RPMI8226 (cell line): ENCODE data around the gene CMTM1.

ENCODE experiments used
- DNase-seq: peaks from one replicate; pipeline ENCODE4 v3.0.0-alpha.2; 2015

The CMTM1 gene

GRCh38 chr16:66566051-66566901 is at the start of gene CMTM1:
TSS of gene CMTM1 (plus strand) at chr16:66566439. CDS start at chr16:66566514, 75 bp downstream.
- no peak for DNase-seq

- no peak for DNase-seq
These were observed 49.8 kb upstream of the CMTM1 start for GRCh38 chr16:66516509-66516807.

- DNase-seq = peak; percentile 99
These were observed 49.2 kb upstream of the CMTM1 start for GRCh38 chr16:66516808-66517585.

GRCh38 chr16:66517586-66518263 is 48.5 kb upstream of the CMTM1 start:
- DNase-seq = peak; percentile 12

- DNase-seq = no peak
These were observed 46.5 kb upstream of the CMTM1 start for GRCh38 chr16:66519482-66520373.

GRCh38 chr16:66520406-66521170 is 45.7 kb upstream of the CMTM1 start:
- peak; percentile 72 for DNase-seq

- DNase-seq = no peak
These were observed 45.0 kb upstream of the CMTM1 start for GRCh38 chr16:66521252-66521713.

GRCh38 chr16:66521951-66522771 is 44.1 kb upstream of the CMTM1 start:
- peak; percentile 95 for DNase-seq

- DNase-seq = no peak
These were observed 43.2 kb upstream of the CMTM1 start for GRCh38 chr16:66522816-66523590.

- DNase-seq = peak; percentile 89
These were observed 42.3 kb upstream of the CMTM1 start for GRCh38 chr16:66523861-66524354.

- peak; percentile 94 for DNase-seq
These were observed 41.6 kb upstream of the CMTM1 start for GRCh38 chr16:66524601-66525164.

GRCh38 chr16:66525396-66526180 is 40.7 kb upstream of the CMTM1 start:
- DNase-seq = no peak

GRCh38 chr16:66528294-66528693 is 37.9 kb upstream of the CMTM1 start:
- DNase-seq = no peak

- DNase-seq = no peak
These were observed 36.8 kb upstream of the CMTM1 start for GRCh38 chr16:66529475-66529874.

- no peak for DNase-seq
These were observed 31.9 kb upstream of the CMTM1 start for GRCh38 chr16:66534376-66534799.

- DNase-seq = no peak
These were observed 29.7 kb upstream of the CMTM1 start for GRCh38 chr16:66536525-66536924.

GRCh38 chr16:66537236-66537635 is 29.0 kb upstream of the CMTM1 start:
- DNase-seq = no peak

GRCh38 chr16:66538910-66539309 is 27.3 kb upstream of the CMTM1 start:
- no peak for DNase-seq
